Inflammatory macrophage (primary cell): ENCODE results near the gene ERCC1.
A peak's percentile ranks its signal among the peaks of the same experiment; 100 is the strongest.

ENCODE experiments used
- DNase-seq, 2 donors: peaks; one replicate each; pipeline ENCODE4 v3.0.0-alpha.2; 2020 to 2022

The ERCC1 gene

DNA sequence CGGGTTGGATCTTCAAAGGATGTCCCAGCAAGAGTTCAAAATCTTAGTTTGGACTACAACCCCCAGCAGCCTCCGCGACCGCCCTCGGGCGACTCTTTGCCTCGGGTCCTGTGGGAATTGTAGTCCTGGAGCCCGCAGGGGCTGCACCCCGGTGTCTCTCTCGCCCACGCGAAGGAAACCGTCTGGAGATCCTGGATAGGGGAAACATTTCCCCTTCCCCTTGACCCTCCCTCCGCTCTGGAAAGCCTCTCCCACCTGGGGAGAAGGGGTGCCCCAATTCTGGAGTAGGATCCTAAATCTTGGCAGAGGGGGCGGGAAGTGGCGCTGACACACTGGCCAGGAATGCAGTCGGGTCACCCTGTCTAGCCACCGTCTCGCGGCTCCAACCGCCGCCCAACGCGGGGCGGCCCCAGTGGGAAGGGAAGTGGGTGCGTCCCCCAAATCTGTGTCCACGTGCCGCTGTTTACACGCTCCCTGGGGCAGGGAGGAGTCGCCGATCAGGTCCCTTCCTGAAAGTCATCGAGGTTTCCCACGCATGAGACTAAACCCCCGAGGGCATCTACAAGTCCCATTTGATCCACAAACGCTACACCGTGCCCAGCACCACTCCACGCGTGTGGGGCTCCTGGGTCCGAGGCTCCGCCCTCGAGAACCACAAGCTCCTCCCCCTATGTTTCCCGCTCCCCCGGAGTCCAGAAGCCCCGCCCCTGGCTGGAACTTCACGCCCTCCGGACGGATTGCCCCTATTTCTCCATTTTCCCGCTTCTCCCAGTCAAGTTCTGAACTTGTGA is 18.1 kb downstream of the ERCC1 start:
- DNase-seq: peak; percentile 83

DNA sequence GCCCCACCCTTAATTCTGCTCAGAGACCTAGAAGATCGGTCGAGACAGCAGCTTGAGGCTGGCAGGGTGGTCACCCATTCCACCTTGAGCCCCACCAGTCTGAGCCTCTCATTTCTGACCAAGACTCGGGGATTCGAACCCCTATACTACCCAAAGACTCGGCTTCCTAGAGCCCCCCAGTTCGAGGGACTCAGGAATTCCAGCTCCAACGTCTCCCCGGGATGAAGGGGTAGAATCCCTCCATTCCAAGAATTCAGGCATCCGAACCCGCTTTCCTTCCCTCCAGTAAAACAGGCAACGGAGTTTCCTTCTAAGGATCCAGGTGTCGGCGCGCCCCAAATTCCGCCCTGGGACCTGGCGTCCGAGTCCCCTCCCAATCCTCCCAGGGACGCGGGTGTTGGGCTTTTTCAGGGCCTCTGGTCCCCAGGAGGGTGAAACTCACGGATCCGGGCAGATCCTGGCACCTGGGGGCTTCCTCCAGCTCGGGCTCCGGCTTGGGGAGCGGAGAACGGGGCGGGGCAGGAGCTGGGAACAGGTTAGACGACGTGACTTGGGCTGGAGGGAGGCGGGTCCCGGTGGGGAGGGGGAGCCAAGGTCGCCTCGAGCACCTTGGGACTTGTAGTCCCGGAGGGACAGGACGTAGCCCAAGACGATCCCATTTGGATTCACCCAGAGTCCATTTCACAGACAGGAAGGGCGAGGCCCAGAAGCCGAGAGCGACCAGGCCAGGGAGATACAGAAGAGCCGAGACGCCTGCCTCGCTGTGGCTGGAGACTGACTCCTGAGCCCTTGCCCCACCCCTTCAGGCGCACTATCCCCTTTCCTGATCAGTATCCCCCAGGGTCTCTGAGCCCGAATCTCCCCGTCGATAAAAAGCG is 18.9 kb downstream of the ERCC1 start, which contains the start of gene PPP1R13L:
Gene PPP1R13L (minus strand): TSS at position 513 of the 878 bp plus-strand sequence. CDS start 6,751 bp downstream, outside the sequence.
- DNase-seq: peak in 1 of 2 donors; percentile 12

DNA sequence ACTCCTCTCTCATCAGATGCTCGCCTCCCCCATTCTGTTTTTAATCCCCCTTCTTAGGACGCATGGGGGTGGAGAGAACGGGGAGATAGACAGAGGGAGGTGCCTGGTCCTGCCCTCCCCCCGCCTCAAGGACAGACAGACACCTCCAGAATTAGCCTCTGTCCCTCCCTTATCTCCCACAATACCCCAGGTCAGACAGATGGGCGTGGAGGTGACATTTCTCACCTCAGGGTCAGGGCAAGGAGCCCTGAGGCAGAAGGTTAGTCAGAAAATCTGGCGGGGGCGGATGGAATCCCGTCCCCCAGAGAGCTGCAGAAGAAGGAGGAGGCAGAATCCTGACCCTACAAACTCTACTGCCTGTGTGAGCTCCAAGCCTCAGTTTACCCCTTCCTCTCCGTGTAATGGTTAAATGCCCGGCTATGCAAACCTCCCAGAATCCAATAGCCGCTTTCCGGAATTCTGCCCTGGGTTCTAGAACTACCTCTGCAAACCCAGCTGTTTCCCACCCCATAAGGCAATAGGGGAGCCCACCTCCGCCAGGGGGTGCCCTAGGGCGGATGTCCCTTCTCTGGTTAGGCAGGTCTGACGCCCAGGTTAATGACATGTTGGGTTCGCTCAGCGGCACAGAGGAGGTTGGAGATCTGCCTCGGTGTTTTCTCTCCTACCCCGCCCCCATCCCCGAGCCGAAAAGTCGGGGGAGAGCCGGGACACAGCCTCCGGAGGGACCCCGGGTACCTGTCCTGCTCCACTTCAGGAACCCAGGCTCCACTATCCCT is 19.7 kb downstream of the ERCC1 start:
- DNase-seq: no peak

DNA sequence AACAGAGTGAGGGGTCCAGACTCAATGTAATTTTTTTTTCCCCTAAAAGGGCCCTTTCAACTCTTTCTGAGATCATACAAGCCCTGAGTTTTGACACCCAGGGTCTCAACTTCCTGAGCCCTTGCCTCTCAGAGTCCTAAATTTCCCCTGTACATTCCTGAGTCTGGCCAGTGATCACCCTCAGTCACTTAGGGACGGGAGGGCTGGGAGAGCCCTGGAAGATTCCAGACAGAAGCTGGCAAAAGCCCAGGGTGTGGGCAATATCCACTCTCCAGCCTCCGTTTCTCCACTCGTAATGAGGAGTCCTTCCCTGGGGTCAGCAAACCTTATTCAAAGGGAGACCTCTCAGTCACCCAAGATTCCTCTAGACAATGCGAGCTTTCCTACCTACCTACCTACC is 20.4 kb downstream of the ERCC1 start:
- DNase-seq: no peak

GRCh38 chr19:45402298-45403061 is 21.2 kb downstream of the ERCC1 start:
- DNase-seq: no peak

GRCh38 chr19:45401815-45402214 is 21.9 kb downstream of the ERCC1 start:
- DNase-seq: no peak

- DNase-seq: no peak
Measured at GRCh38 chr19:45400192-45400591, 23.5 kb downstream of the ERCC1 start.

DNA sequence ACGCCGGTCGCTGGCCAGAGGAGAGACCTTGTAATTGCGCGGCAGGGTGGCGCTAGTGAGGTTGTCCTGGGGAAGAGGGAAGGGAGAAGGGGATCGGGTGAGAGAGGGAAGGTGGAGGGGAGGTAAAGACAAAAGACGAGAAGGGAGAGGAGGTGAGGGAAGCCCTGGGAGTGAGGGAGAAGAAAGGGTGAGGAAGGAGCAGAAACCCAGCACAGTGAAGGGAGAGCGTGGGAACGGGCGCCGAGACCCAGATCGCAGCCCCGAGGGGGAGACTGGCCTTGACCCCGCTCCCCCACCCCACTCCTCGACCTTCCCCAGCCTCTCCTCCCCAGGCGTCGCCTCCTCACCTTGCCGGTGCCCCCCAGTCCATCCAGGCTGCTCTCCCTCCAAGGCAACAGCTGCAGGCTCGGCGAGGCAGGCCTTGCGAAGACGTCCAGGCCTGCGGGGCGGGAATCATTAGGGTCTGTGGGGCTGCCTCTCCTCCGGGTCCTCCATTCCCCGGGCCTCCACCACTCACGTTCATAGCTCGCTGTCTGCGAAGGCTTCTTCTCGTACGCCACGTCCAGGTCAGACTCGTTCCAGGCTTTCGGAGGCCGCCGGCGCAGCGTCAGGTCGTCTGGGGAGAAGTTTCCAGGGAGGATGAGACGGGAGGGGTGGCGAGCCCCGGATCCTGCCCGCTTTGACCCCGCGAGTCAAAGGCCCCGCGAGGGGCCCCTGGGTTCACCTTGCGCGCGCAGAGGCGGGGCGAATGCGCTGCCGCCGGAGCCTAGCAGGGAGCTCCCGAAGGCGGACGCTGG is 27.7 kb downstream of the ERCC1 start:
- no peak for DNase-seq

GRCh38 chr19:45391871-45392665 is 31.6 kb downstream of the ERCC1 start:
- no peak for DNase-seq

- peak; percentile 18 to 20 for DNase-seq
Measured at GRCh38 chr19:45391346-45391745, 32.4 kb downstream of the ERCC1 start.

DNA sequence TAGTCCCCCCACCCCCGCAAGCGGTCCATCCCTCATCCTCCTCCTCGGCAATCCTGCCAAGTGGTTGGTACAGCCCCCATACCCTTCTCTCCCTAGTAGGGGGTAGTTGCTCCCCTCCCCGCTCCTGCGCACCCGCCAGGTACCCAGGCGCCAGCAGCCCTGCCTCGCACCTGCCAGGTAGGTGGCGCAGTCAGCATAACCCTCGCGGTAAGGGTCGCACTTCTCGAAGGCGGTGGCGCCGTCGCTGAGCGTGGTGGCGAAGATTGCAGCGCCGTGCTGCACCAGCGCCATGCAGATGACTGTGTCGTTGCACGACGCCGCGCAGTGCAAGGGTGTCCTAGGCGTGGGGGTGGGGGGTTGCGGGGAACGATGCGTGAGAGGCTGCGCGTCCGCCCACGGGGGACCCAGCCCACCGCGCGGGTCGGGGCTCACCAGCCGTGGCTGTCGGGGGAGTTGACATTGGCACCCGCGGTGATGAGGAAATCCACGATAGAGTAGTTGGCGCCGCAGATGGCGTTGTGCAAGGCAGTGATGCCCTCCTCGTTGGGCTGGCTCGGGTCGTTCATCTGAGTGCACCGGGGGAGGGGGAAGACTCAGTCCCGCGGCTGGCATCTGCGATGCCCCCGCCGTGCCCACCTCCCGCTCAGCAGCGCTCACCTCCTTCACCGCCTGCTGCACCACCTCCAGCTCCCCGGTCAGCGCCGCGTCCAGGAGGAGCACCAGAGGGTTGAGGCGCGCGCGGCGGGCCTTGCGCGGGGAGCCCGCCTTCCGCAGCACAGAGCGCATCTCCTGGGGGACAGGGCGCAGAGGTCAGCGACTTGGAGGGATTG is 38.1 kb downstream of the ERCC1 start:
- DNase-seq: no peak

- no peak for DNase-seq
Measured at GRCh38 chr19:45382426-45382825, 41.3 kb downstream of the ERCC1 start.

DNA sequence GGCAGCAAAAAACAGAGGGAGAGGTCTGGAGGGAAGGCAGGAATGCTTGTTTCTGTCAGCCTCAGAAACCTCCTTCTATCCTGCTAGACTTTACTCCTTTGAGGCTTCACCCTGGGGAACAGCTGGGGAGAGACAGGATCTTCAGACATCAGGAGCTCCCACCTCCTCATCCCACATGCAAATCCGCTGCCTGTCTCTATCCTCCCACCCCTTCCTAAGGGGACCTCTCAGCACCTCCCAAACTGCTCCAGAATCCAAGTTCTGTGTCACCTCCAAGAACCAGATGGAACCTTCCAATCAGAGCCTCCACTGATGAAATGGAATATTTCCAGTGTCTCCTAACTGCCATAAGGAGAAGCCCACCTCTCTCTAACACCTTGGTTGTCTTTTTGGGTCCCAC is 43.6 kb downstream of the ERCC1 start:
- no peak for DNase-seq

DNA sequence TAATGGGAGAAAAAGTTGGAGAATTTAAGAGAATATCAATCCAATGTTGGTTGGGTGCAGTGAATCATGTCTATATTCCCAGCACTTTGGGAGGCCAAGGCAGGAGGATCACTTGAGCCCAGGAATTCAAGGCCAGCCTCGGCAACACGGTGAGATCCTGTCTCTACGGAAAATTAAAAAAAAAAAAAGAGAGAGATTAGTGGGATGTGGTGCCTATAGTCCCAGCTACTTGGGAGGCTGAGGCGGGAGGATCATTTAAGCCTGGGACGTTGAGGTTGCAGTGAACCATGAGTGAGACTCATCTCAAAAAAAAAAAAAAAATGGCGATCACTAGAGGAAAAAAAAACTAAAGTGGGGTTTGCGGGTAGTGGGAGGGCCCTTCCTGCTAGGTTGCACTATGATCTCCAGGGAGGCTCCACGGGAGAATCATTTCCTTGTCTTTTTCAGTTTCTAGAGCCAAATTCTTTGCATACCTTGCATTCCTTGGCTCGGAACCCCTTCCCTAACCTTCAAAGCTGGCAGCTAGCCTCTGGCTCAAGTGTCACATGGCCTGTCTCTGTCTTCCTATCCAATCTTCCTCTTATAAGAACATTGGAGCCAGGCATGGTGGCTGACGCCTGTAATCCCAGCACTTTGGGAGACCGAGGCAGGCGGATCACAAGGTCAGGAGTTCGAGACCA is 47.5 kb downstream of the ERCC1 start:
- no peak for DNase-seq

GRCh38 chr19:45370410-45371204 is 53.1 kb downstream of the ERCC1 start, which contains the start of gene ERCC2:
Gene ERCC2 (minus strand): TSS chr19:45370573. CDS start chr19:45370540, 33 bp downstream.
- DNase-seq: peak; percentile 99

DNA sequence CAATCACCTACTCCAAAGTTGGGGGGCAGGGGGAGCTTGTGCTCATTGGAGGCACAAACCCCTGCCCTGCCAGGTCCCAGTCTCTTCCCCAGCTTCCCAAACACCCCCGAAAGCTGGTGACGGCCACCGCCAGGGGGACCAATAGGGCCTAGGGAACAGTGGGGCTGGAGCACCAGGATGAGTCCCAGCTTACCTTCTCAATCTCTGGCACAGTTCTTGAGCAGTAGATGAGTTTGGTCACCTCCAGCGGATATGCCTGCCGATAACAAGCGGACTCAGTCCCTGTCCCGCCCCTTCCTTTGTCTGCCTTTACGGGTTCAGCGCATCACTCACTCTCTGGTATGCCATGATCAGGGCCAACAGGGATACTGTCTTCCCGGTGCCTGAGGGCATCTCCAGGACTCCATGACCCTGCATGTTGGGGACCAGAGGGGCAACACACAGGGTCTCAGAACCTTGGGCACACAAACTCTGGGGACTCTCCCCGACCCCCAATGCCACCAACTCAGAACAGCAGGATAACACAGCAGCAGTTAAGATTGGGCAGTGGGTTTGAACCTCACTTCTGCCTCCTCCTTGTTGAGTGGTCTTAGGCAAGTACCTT is 54.9 kb downstream of the ERCC1 start:
- no peak for DNase-seq

GRCh38 chr19:45368127-45368526 is 55.6 kb downstream of the ERCC1 start:
- no peak for DNase-seq
